H1 (cell line): ENCODE results near the gene ZDHHC1. TPM values are rescaled to one million over a fixed set of nuclear protein-coding genes. Genes with fewer than 3 reads are reported as not detected.

Source experiments
- CTCF ChIA-PET: fragments of 300-600 bp; sonication (Branson Sonifier 250); formaldehyde crosslinking; loops from one replicate; lab custom pipeline; 2021; ENCODE audit not compliant: partially characterized antibody; lab: Charles Lee
- POLR2A ChIA-PET: fragments of 300-600 bp; sonication (Branson Sonifier 250); formaldehyde crosslinking; loops from one replicate; lab custom pipeline; 2021; ENCODE audit warnings: inconsistent platforms; ENCODE audit not compliant: partially characterized antibody; lab: Charles Lee
- DNase-seq, 2 experiments: peaks; one replicate each; pipeline versions ENCODE4 v3.0.0 to v3.0.0-alpha.2; 2010 to 2022; ENCODE audit warnings: low spot score in 2 of 2, low read depth in 1 of 2, mixed read lengths in 1 of 2
- FAIRE-seq: peaks from 2 replicates; lab custom pipeline; 2011; peaks lifted over from hg19 to GRCh38; lab: Jason Lieb, UNC
- H2AFZ ChIP-seq: 2 replicates; pipeline ENCODE4 v1.8.1; 2012; ENCODE audit warnings: low read length, inconsistent platforms
- H2AK5ac ChIP-seq: 2 replicates; pipeline ENCODE4 v1.6.1; 2013; ENCODE audit warnings: low read depth, low read length
- H2BK120ac ChIP-seq: replicated peaks from 2 replicates; pipeline ENCODE3; 2013; ENCODE audit warnings: low read depth, low read length, inconsistent platforms
- H2BK12ac ChIP-seq: 2 replicates; pipeline ENCODE4 v1.6.1; 2013; ENCODE audit warnings: low read depth, low read length
- H2BK15ac ChIP-seq: 2 replicates; pipeline ENCODE4 v1.6.1; 2013; ENCODE audit warnings: low read length
- H2BK20ac ChIP-seq: 2 replicates; pipeline ENCODE4 v1.6.1; 2013; ENCODE audit warnings: low read length
- H2BK5ac ChIP-seq: 2 replicates; pipeline ENCODE4 v1.6.1; 2013; ENCODE audit warnings: low read depth, low read length
- H3K14ac ChIP-seq: 2 replicates; pipeline ENCODE4 v1.6.1; 2013; ENCODE audit warnings: inconsistent platforms; ENCODE audit not compliant: insufficient read length
- H3K18ac ChIP-seq: 2 replicates; pipeline ENCODE4 v1.6.1; 2013; ENCODE audit warnings: low read length; ENCODE audit errors: extremely low read depth
- H3K23ac ChIP-seq: 2 replicates; pipeline ENCODE4 v1.6.1; 2013; ENCODE audit warnings: inconsistent platforms; ENCODE audit not compliant: insufficient read length
- H3K23me2 ChIP-seq: 2 replicates; pipeline ENCODE4 v1.6.1; 2013; ENCODE audit warnings: low read depth, low read length
- H3K27ac ChIP-seq: 2 replicates; pipeline ENCODE4 v1.6.1; 2011; ENCODE audit warnings: low read depth, low read length, inconsistent platforms
- H3K27me3 ChIP-seq, 4 experiments: replicated peaks in 1 of 4; 1 replicate in 1 of 4; 2 replicates in 3 of 4; pipeline versions ENCODE4 v1.6.1 to v1.8.1; 2011 to 2013; ENCODE audit warnings: low read length in 3 of 4, mild to moderate bottlenecking in 3 of 4, inconsistent platforms in 2 of 4, mixed read lengths in 2 of 4, moderate library complexity in 1 of 4; ENCODE audit not compliant: control insufficient read depth in 3 of 4, insufficient read depth in 3 of 4; ENCODE audit errors: extremely low read depth in 1 of 4
- H3K36me3 ChIP-seq, 4 experiments: 2 replicates each; pipeline versions ENCODE4 v1.6.1 to v1.8.1; 2011 to 2013; ENCODE audit warnings: mild to moderate bottlenecking in 4 of 4, low read length in 3 of 4, moderate library complexity in 2 of 4, control low read depth in 1 of 4, inconsistent platforms in 1 of 4; ENCODE audit not compliant: insufficient read depth in 4 of 4, control insufficient read depth in 2 of 4
- H3K4ac ChIP-seq: replicated peaks from 2 replicates; pipeline ENCODE3; 2013; ENCODE audit warnings: low read length, low read depth, mixed read lengths, inconsistent platforms; ENCODE audit not compliant: insufficient read length
- H3K4me1 ChIP-seq, 4 experiments: replicated peaks in 1 of 4; 1 replicate in 1 of 4; 2 replicates in 3 of 4; pipeline versions ENCODE4 v1.6.1 to v1.8.1; 2011 to 2013; ENCODE audit warnings: low read length in 3 of 4, inconsistent platforms in 2 of 4, mixed read lengths in 1 of 4; ENCODE audit not compliant: insufficient read depth in 4 of 4, control insufficient read depth in 3 of 4
- H3K4me2 ChIP-seq, 2 experiments: 2 replicates each; pipeline versions ENCODE4 v1.6.1 to v1.8.1; 2011 to 2013; ENCODE audit warnings: low read depth in 2 of 2, low read length in 2 of 2, control low read depth in 1 of 2, inconsistent platforms in 1 of 2, mild to moderate bottlenecking in 1 of 2; ENCODE audit not compliant: insufficient read depth in 1 of 2
- H3K4me3 ChIP-seq, 4 experiments: fragments of 200-600, 300-600 bp in 1 of 4; sonication (generic), shearing (Covaris generic), sonication (Bioruptor Twin) in 1 of 4; 2 replicates each; pipeline versions ENCODE4 v1.5.1 to v1.8.1; 2011 to 2016; ENCODE audit warnings: low read length in 4 of 4, low read depth in 3 of 4, control low read depth in 2 of 4, inconsistent platforms in 2 of 4, mild to moderate bottlenecking in 2 of 4, mixed read lengths in 1 of 4, moderate library complexity in 1 of 4; ENCODE audit not compliant: insufficient read depth in 2 of 4; ENCODE audit errors: extremely low read depth in 1 of 4
- H3K56ac ChIP-seq: replicated peaks from 2 replicates; pipeline ENCODE3; 2013; ENCODE audit warnings: low read depth, mild to moderate bottlenecking, mixed read lengths, low read length, inconsistent platforms; ENCODE audit not compliant: insufficient read length
- H3K79me1 ChIP-seq: 2 replicates; pipeline ENCODE4 v1.6.1; 2013; ENCODE audit warnings: low read depth, low read length, control low read depth
- H3K79me2 ChIP-seq, 2 experiments: 2 replicates each; pipeline versions ENCODE4 v1.6.1 to v1.8.1; 2012 to 2013; ENCODE audit warnings: low read length in 2 of 2, mild to moderate bottlenecking in 2 of 2, inconsistent platforms in 1 of 2; ENCODE audit not compliant: insufficient read depth in 2 of 2, control insufficient read depth in 1 of 2
- H3K9ac ChIP-seq, 4 experiments: replicated peaks in 1 of 4; 1 replicate in 1 of 4; 2 replicates in 3 of 4; pipeline versions ENCODE4 v1.6.1 to v1.8.1; 2011 to 2013; ENCODE audit warnings: low read depth in 3 of 4, low read length in 3 of 4, control low read depth in 2 of 4, mild to moderate bottlenecking in 2 of 4, moderate library complexity in 2 of 4, inconsistent platforms in 1 of 4; ENCODE audit errors: extremely low read depth in 1 of 4
- H3K9me3 ChIP-seq, 2 experiments: 2 replicates each; pipeline versions ENCODE4 v1.6.1 to v1.8.1; 2012 to 2013; ENCODE audit warnings: mild to moderate bottlenecking in 2 of 2, moderate library complexity in 2 of 2, control low read depth in 1 of 2, inconsistent platforms in 1 of 2, low read depth in 1 of 2, low read length in 1 of 2, mixed read lengths in 1 of 2; ENCODE audit not compliant: insufficient read depth in 2 of 2
- H4K20me1 ChIP-seq, 2 experiments: replicated peaks in 1 of 2; 2 replicates each; pipeline versions ENCODE3 to v1.8.1; 2011 to 2013; ENCODE audit warnings: inconsistent platforms in 2 of 2, low read length in 2 of 2, mild to moderate bottlenecking in 1 of 2; ENCODE audit not compliant: insufficient read depth in 2 of 2, control insufficient read depth in 1 of 2
- H4K5ac ChIP-seq: 2 replicates; pipeline ENCODE4 v1.6.1; 2013; ENCODE audit warnings: low read length, low read depth, mixed read lengths, inconsistent platforms; ENCODE audit not compliant: insufficient read length
- H4K8ac ChIP-seq: 2 replicates; pipeline ENCODE4 v1.8.0; 2013; ENCODE audit warnings: mild to moderate bottlenecking, moderate library complexity, low read length, inconsistent platforms; ENCODE audit not compliant: insufficient read depth; ENCODE audit errors: extremely low read depth
- H4K91ac ChIP-seq: replicated peaks from 2 replicates; pipeline ENCODE3; 2013; ENCODE audit warnings: low read length, mixed read lengths, inconsistent platforms; ENCODE audit not compliant: insufficient read length
- EGR1 ChIP-seq: IDR thresholded peaks from 2 replicates; pipeline ENCODE4 v1.6.1; 2011; ENCODE audit warnings: low read depth, low read length, borderline replicate concordance
- EP300 ChIP-seq, 2 experiments: IDR thresholded peaks; 1 replicate in 1 of 2; 2 replicates in 1 of 2; pipeline ENCODE4 v1.6.1; 2011 to 2012; ENCODE audit warnings: low read depth in 2 of 2, low read length in 2 of 2, mild to moderate bottlenecking in 2 of 2, borderline replicate concordance in 1 of 2, inconsistent platforms in 1 of 2, moderate library complexity in 1 of 2
- EZH2 ChIP-seq: fragments of 200-600 bp; sonication (generic); IDR thresholded peaks from 2 replicates; pipeline ENCODE4 v1.7.1; 2012; ENCODE audit warnings: low read depth, mild to moderate bottlenecking, moderate library complexity, low read length, inconsistent platforms; ENCODE audit not compliant: severe bottlenecking
- POLR2A ChIP-seq, 2 experiments: IDR thresholded peaks; 1 replicate in 1 of 2; 2 replicates in 1 of 2; pipeline ENCODE4 v1.6.1; 2011; ENCODE audit warnings: low read depth in 2 of 2, low read length in 2 of 2, mild to moderate bottlenecking in 2 of 2; ENCODE audit errors: control extremely low read depth in 1 of 2
- POU5F1 ChIP-seq: IDR thresholded peaks from 2 replicates; pipeline ENCODE4 v1.6.1; 2011; ENCODE audit warnings: low read depth, mild to moderate bottlenecking, low read length, moderate library complexity
- RAD21 ChIP-seq, 2 experiments: IDR thresholded peaks in 1 of 2; conservative IDR thresholded peaks in 1 of 2; 2 replicates each; pipeline ENCODE4 v1.6.1; 2011; ENCODE audit warnings: low read depth in 2 of 2, low read length in 2 of 2, improper control_type of control experiment in 1 of 2, inconsistent platforms in 1 of 2, mild to moderate bottlenecking in 1 of 2, moderate library complexity in 1 of 2
- YY1 ChIP-seq: IDR thresholded peaks from 2 replicates; pipeline ENCODE4 v1.6.1; 2011; ENCODE audit warnings: low read depth, mild to moderate bottlenecking, low read length
- WGBS, 2 experiments: shearing (Covaris generic) in 1 of 2; methylation state at CpG; one replicate each; pipeline versions ENCODE4 v1.1.6 to v1.1.7; 2013 to 2015; ENCODE audit warnings: low lambda C conversion rate in 2 of 2, mixed read lengths in 2 of 2, inconsistent platforms in 1 of 2, low coverage in 1 of 2, missing lambda C conversion rate in 1 of 2; ENCODE audit not compliant: insufficient replicate concordance in 2 of 2, insufficient coverage in 1 of 2, insufficient read length in 1 of 2; ENCODE audit errors: extremely low coverage in 1 of 2, missing lambda C conversion rate in 1 of 2; 5-methylcytosine and 5-hydroxymethylcytosine counted together
- polyA plus RNA-seq, 7 experiments: library from polyadenylated mRNA; depleted of rRNA in 3 of 7; stranded (reverse) in 5 of 7; unstranded in 2 of 7; fragments of >200 nt in 5 of 7; fragments of 200-250 nt in 2 of 7; gene quantifications; 1 replicate in 5 of 7; 2 replicates in 1 of 7; 4 replicates in 1 of 7; pipeline versions ENCODE4 v1.2.1 to v1.2.3, GENCODE V29; 2011 to 2013; ENCODE audit warnings: missing spikeins in 2 of 7, mixed read lengths in 2 of 7
- total RNA-seq: library from RNA; stranded (reverse); fragmentation: NEBNext Ultra II Directional; extraction: Animal tissue kit (Norgen Biotek cat#: 25700); gene quantifications from 2 replicates; pipeline ENCODE4 v1.2.1, GENCODE V29; 2021
- TF ChIP-seq, protein P1 (sequence below), 3 experiments: IDR thresholded peaks; 1 replicate in 2 of 3; 2 replicates in 1 of 3; pipeline versions ENCODE4 v1.5.1 to v1.6.1; 2011; ENCODE audit warnings: low read length in 3 of 3, mild to moderate bottlenecking in 3 of 3, inconsistent platforms in 2 of 3, low read depth in 1 of 3, moderate library complexity in 1 of 3; ENCODE audit not compliant: insufficient read depth in 1 of 3; ENCODE audit errors: control extremely low read depth in 1 of 3

Gene ZDHHC1
- total and polyA plus RNA-seq, 2 of the 8 experiments (the other 6 are each of a cell fraction or from before 2014, with no cell fraction given), result 3.1 to 4.9 TPM

DNA sequence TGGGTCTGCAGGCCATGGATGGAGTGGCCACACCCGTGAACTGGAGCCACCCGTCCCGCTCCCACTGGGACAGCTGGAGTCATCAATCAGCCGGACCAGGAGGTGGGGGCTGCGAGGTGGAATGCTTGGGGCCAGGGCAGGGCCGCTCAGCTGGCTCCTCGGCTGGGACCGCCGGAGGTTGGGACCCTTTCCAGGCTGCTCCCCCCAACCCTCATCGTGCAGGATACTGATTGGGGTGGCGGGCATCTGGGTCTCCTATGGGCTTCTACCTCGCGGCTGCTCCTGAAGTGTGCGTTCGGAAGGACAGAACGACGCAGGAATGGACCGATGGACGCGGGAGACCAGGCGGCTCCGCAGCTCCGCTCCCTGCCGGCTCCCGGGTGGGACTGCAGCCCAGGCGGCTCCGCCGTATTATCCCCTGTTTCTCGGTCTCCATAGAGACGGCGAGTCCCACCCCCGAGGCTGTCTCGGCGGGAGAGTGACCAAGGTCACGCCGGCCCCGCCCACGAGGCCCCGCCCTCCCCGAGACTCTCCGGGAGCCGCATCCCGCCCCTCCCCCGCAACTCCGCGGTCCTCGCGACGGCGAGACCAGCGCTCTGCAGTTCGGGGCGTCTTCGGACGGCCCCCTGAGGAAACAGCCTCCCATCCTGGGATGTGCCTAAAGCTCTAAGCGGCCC is 23.0 kb downstream of the ZDHHC1 start, which contains the start of gene TPPP3:
Gene TPPP3, minus strand, starts transcription at position 388 of the 677 bp plus-strand sequence. CDS start 2,387 bp downstream, outside the sequence.
- Histone ChIP-seq H3K18ac (peak within 1 kb of the TSS; percentile 32; the same call in 1 of the 2 replicates), H3K56ac (no peak within 1 kb of the TSS), H3K27me3 (peaks cover 24 to 49% (median 41%) of the 10 kb centered on the region in 4 experiments), H3K4me2 (peak within 1 kb of the TSS; percentile 56 to 86), H2AFZ (no peak within 1 kb of the TSS), H3K23ac (no peak within 1 kb of the TSS), H2BK5ac (no peak within 1 kb of the TSS), H3K23me2 (no peaks in the 10 kb centered on the region; the same call in 1 of the 2 replicates), H4K20me1 (peaks cover 6 to 9% of the 10 kb centered on the region in 2 experiments), H3K79me1 (no peaks in the 10 kb centered on the region), H2AK5ac (no peak within 1 kb of the TSS), H3K27ac (no peak within 1 kb of the TSS), H3K9ac (no peak within 1 kb of the TSS; a peak in 1 of 7 replicates), H3K14ac (no peak within 1 kb of the TSS), H2BK120ac (no peak within 1 kb of the TSS), H2BK12ac (peak within 1 kb of the TSS; percentile 84; the same call in 1 of the 2 replicates), H3K4me3 (peak within 1 kb of the TSS; percentile 21 to 58 (median 39); a peak in 7 of 8 replicates), H4K8ac (peak within 1 kb of the TSS; percentile 81), H3K36me3 (no peaks in the 10 kb centered on the region), H4K91ac (no peak within 1 kb of the TSS), H3K9me3 (no peaks in the 10 kb centered on the region), H4K5ac (no peak within 1 kb of the TSS), H3K4ac (no peak within 1 kb of the TSS), H2BK15ac (peak within 1 kb of the TSS; percentile 72; the same call in 1 of the 2 replicates), H2BK20ac (0 out of 2 replicates have a peak within 1 kb of the TSS, but pooled peaks have one; percentile 80), H3K79me2 (no peaks in the 10 kb centered on the region), H3K4me1 (peaks cover 0 to 35% (median 23%) of the 10 kb centered on the region in 4 experiments; a peak in 6 of 7 replicates)
- DNase-seq (peak in 1 of 2 experiments; percentile 87), FAIRE-seq (no peak)
- ChIA-PET POLR2A (interaction anchor here (0.5 to 1.7 kb wide), 5 partner anchors 10 to 184 kb away, joined by 3 to 12 read pairs (median 3); partner anchors contain the start of gene HSD11B2), CTCF (interaction anchor here (0.6 to 32.4 kb wide), 28 partner anchors 9 to 563 kb away, joined by 3 to 476 read pairs (median 5); partner anchors contain the start of genes KCTD19, LRRC36, NAE1 and ZDHHC1)
- 27% methylated on average over 14 of the region's 56 CpGs; no CpG with 5 or more reads in 1 of the 2 experiments for WGBS, 2 experiments
- TF ChIP-seq EGR1 (no peak), EP300 (IDR thresholded peaks at IDR 0.05; ENCODE audit: borderline replicate concordance in 1 of 2, low read depth in 2 of 2, low read length in 2 of 2) (peak in 1 of 2 experiments; percentile 62; a peak in 1 of 3 replicates), POLR2A (IDR thresholded peaks at IDR 0.05; ENCODE audit: control extremely low read depth in 1 of 2, low read depth in 2 of 2, low read length in 2 of 2) (no peak), RAD21 (IDR thresholded peaks at IDR 0.05 in 1 of 2, conservative IDR thresholded peaks at IDR 0.05 in 1 of 2; ENCODE audit: low read depth in 2 of 2, low read length in 2 of 2) (peak; percentile 39 to 53; a peak in 2 of 4 replicates), EZH2 (no peak), POU5F1 (no peak), YY1 (0 out of 2 replicates have a peak, but pooled peaks have one; percentile 25)
- TF ChIP-seq, protein P1, sequence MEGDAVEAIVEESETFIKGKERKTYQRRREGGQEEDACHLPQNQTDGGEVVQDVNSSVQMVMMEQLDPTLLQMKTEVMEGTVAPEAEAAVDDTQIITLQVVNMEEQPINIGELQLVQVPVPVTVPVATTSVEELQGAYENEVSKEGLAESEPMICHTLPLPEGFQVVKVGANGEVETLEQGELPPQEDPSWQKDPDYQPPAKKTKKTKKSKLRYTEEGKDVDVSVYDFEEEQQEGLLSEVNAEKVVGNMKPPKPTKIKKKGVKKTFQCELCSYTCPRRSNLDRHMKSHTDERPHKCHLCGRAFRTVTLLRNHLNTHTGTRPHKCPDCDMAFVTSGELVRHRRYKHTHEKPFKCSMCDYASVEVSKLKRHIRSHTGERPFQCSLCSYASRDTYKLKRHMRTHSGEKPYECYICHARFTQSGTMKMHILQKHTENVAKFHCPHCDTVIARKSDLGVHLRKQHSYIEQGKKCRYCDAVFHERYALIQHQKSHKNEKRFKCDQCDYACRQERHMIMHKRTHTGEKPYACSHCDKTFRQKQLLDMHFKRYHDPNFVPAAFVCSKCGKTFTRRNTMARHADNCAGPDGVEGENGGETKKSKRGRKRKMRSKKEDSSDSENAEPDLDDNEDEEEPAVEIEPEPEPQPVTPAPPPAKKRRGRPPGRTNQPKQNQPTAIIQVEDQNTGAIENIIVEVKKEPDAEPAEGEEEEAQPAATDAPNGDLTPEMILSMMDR (IDR thresholded peaks at IDR 0.05; ENCODE audit: control extremely low read depth in 1 of 3, insufficient read depth in 1 of 3, low read depth in 1 of 3, low read length in 3 of 3), result peak in 2 of 3 experiments; percentile 66 to 69; a peak in 3 of 4 replicates
